Stimulated activated CD4-positive, alpha-beta T cell treated with anti-CD3 and anti-CD28 coated beads, Interleukin-1b, Interleukin-23, amount 100 ng/mL, for 48 hours (primary cell): ENCODE measurements around the gene CPNE8.

ENCODE experiments used
- DNase-seq: peaks from one replicate; pipeline ENCODE4 v3.0.0-alpha.2; 2020

The CPNE8 gene

DNA sequence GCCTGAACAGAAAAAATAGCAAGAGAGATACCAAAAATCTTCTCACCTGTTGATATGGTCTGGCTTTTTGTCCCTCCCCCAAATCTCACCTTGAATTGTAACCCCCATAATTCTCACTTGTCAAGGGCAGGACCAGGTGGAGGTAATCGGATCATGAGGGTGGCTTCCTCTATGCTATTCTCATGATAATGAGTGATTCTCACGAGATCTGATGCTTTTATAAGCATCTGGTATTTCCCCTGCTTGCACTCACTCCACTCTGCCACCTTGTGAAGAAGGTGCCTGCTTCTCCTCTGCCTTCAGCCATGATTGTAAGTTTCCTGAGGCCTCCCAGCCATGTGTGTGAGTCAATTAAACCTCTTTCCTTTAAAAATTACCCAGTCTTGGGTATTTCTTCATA lies 291.2 kb downstream of the CPNE8 start:
- DNase-seq: no peak

DNA sequence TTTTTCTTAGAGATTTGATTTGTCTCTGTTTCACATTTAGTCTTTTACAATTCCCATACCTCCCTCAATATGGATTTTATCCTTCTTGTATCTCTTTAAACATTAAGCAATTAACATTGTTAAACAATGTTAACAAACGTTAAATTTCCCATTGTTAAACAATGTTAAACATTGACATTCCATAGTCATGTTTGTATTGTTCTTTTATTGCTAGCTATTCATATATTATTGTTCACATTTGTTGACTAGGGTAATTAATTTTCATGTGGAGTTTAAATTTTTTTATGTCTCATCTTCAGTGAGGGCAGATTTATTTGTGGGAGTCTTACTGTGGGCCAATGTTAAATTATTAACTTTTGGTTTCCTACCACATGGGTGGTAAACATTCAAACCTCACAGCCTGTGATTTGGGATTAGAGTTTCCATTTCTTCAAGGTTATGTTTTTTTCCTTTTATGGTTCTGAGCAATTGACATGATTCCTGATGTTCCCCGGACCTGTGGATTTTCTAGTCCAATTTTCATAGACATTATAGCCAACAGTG lies 294.5 kb downstream of the CPNE8 start:
- no peak for DNase-seq

DNA sequence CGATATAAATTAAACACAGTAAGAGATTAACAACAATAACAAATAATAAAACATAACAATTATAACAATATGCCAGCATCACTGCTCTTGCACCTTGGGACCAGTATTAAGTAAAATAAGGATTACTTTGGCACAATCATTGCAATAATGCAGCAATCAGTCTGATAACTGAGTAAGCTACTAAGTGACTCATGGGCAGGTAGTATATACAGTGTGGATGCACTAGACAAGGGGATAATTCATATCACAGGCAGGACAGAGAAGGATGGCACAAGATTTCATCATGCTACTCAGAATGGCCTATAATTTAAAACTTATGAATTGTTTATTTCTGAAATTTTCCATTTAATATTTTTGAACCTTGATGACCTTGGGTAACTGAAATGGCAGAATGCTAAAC lies 298.1 kb downstream of the CPNE8 start:
- no peak for DNase-seq
